Neural cell (in vitro differentiated cells): Measurements from ENCODE around the gene TPRKB. TPM values are rescaled to one million over a fixed set of nuclear protein-coding genes. Genes with fewer than 3 reads are reported as not detected.

ENCODE experiments used
- H2AFZ ChIP-seq: fragments of 200-600, 300-800 bp; sonication (generic), shearing (Covaris generic); 2 replicates; pipeline ENCODE4 v1.6.0; 2014; ENCODE audit warnings: low read depth, mild to moderate bottlenecking, antibody characterized with exemption, low read length, moderate library complexity
- H3F3A ChIP-seq: fragments of 200-600 bp; shearing (Covaris generic); 2 replicates; pipeline ENCODE4 v1.6.1; 2016; ENCODE audit warnings: mild to moderate bottlenecking, moderate library complexity, mixed read lengths, antibody characterized with exemption, low read length; ENCODE audit not compliant: insufficient read depth, poor library complexity, severe bottlenecking
- H3K27ac ChIP-seq: fragments of 200-600, 300-800 bp; sonication (generic), shearing (Covaris generic); 2 replicates; pipeline ENCODE4 v1.5.1; 2014; ENCODE audit warnings: mild to moderate bottlenecking, low read length, moderate library complexity
- H3K27me3 ChIP-seq: fragments of 300-800, 200-600 bp; sonication (generic), shearing (Covaris generic); 2 replicates; pipeline ENCODE4 v1.6.0; 2014; ENCODE audit warnings: mild to moderate bottlenecking, low read depth, low read length, moderate library complexity; ENCODE audit not compliant: insufficient read depth
- H3K36me3 ChIP-seq: fragments of 300-800, 200-600 bp; sonication (generic), shearing (Covaris generic); 2 replicates; pipeline ENCODE4 v1.5.1; 2014; ENCODE audit warnings: mild to moderate bottlenecking, antibody characterized with exemption, low read length, moderate library complexity; ENCODE audit not compliant: insufficient read depth
- H3K4me2 ChIP-seq: fragments of 300-800, 200-600 bp; sonication (generic), shearing (Covaris generic); 2 replicates; pipeline ENCODE4 v1.6.0; 2014; ENCODE audit warnings: mild to moderate bottlenecking, low read length
- H3K4me3 ChIP-seq: fragments of 300-800, 200-600 bp; sonication (generic), shearing (Covaris generic); 2 replicates; pipeline ENCODE4 v1.5.1; 2014; ENCODE audit warnings: mild to moderate bottlenecking, low read length, moderate library complexity
- H3K79me2 ChIP-seq: fragments of 200-600 bp; shearing (Covaris generic); replicated peaks from 2 replicates; pipeline ENCODE4 v1.6.0; 2014; ENCODE audit warnings: mild to moderate bottlenecking, low read length, moderate library complexity; ENCODE audit not compliant: insufficient read depth
- H3K9ac ChIP-seq: fragments of 300-800, 200-600 bp; sonication (generic), shearing (Covaris generic); 2 replicates; pipeline ENCODE4 v1.6.1; 2016; ENCODE audit warnings: mild to moderate bottlenecking, low read length, mixed read lengths
- H3K9me2 ChIP-seq: fragments of 200-600 bp; shearing (Covaris generic); 2 replicates; pipeline ENCODE4 v1.6.1; 2016; ENCODE audit warnings: mild to moderate bottlenecking, low read length, mixed read lengths; ENCODE audit not compliant: insufficient read depth
- H3K9me3 ChIP-seq: fragments of 200-600, 300-800 bp; sonication (generic), shearing (Covaris generic); 2 replicates; pipeline ENCODE4 v1.6.1; 2016; ENCODE audit warnings: mild to moderate bottlenecking, mixed run types, low read length, moderate library complexity, mixed read lengths
- H4K20me1 ChIP-seq: fragments of 200-600 bp; shearing (Covaris generic); 2 replicates; pipeline ENCODE4 v1.6.1; 2016; ENCODE audit warnings: mild to moderate bottlenecking, mixed run types; ENCODE audit not compliant: insufficient read depth
- EP300 ChIP-seq: fragments of 450-650 bp; conservative IDR thresholded peaks from 2 replicates; pipeline ENCODE4 v1.6.1; 2014; ENCODE audit warnings: antibody characterized with exemption, mild to moderate bottlenecking, moderate library complexity; ENCODE audit not compliant: poor library complexity, severe bottlenecking
- EZH2 ChIP-seq: fragments of 200-600, 300-800 bp; shearing (Covaris generic), sonication (generic); IDR thresholded peaks from 2 replicates; pipeline ENCODE4 v1.6.1; 2014; ENCODE audit warnings: antibody characterized with exemption, low read length, borderline replicate concordance, mild to moderate bottlenecking; ENCODE audit not compliant: insufficient read depth, poor library complexity, severe bottlenecking
- MXI1 ChIP-seq: fragments of 450-650 bp; conservative IDR thresholded peaks from 2 replicates; pipeline ENCODE4 v1.6.1; 2014; ENCODE audit warnings: antibody characterized with exemption, mild to moderate bottlenecking; ENCODE audit not compliant: poor library complexity, severe bottlenecking
- POLR2AphosphoS5 ChIP-seq: IDR thresholded peaks from 2 replicates; pipeline ENCODE4 v1.6.1; 2012
- RAD21 ChIP-seq: fragments of 450-650 bp; conservative IDR thresholded peaks from 2 replicates; pipeline ENCODE4 v1.6.1; 2014; ENCODE audit warnings: antibody characterized with exemption, mild to moderate bottlenecking, moderate library complexity
- SMC3 ChIP-seq: fragments of 450-650 bp; conservative IDR thresholded peaks from 2 replicates; pipeline ENCODE4 v1.6.1; 2014; ENCODE audit warnings: antibody characterized with exemption, mild to moderate bottlenecking, moderate library complexity; ENCODE audit not compliant: poor library complexity
- TAF1 ChIP-seq: IDR thresholded peaks from 2 replicates; pipeline ENCODE4 v1.6.1; 2012; ENCODE audit warnings: low read depth
- polyA plus RNA-seq: library from polyadenylated mRNA; depleted of rRNA; stranded (reverse); fragments of >200 nt; gene quantifications from 2 replicates; pipeline ENCODE4 v1.2.3, GENCODE V29; 2014
- TF ChIP-seq, protein P1 (sequence below): fragments of 450-650 bp; IDR thresholded peaks from 2 replicates; pipeline ENCODE4 v1.5.1; 2014; ENCODE audit warnings: antibody characterized with exemption, mild to moderate bottlenecking, moderate library complexity; ENCODE audit not compliant: poor library complexity, severe bottlenecking
- TF ChIP-seq, protein P2 (sequence below): IDR thresholded peaks from 2 replicates; pipeline ENCODE4 v1.6.1; 2012; ENCODE audit warnings: borderline replicate concordance

Gene TPRKB
- polyA plus RNA-seq, 1 donor from 2014 or later: 162 TPM

DNA sequence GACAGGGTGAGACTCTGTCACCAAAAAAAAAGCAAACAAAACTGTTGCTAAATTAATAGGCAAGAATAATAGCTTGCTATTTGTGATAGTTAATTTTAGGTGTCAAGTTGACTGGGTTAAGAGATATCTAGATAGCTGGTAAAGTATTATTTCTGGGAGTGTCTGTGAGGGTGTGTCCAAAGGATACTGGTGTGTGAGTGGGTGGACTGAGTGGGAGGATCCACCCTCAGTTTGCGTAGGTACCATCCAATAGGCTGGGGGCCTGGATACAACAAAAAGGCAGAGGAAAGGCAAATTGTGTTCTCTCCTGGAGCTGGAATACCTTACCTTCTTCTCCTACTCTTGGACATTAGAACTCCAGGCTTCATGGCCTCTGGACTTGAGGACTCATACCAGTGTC lies 27.8 kb upstream of the TPRKB start:
- H3K27ac ChIP-seq: no peak overlapping the region
- H3K27me3 ChIP-seq: no peaks in the 10 kb centered on the region
- H3K9ac ChIP-seq: no peak overlapping the region
- H3K79me2 ChIP-seq: no peaks in the 10 kb centered on the region
- H3K9me2 ChIP-seq: no peaks in the 10 kb centered on the region
- no peaks in the 10 kb centered on the region for H4K20me1 ChIP-seq
- no peak overlapping the region for H3K4me3 ChIP-seq
- H3F3A ChIP-seq: no peaks in the 10 kb centered on the region
- peaks cover 21% of the 10 kb centered on the region for H3K36me3 ChIP-seq
- no peak overlapping the region for H2AFZ ChIP-seq
- TF ChIP-seq EP300: no peak
- no peak for TF ChIP-seq EZH2
- TF ChIP-seq, protein P1, sequence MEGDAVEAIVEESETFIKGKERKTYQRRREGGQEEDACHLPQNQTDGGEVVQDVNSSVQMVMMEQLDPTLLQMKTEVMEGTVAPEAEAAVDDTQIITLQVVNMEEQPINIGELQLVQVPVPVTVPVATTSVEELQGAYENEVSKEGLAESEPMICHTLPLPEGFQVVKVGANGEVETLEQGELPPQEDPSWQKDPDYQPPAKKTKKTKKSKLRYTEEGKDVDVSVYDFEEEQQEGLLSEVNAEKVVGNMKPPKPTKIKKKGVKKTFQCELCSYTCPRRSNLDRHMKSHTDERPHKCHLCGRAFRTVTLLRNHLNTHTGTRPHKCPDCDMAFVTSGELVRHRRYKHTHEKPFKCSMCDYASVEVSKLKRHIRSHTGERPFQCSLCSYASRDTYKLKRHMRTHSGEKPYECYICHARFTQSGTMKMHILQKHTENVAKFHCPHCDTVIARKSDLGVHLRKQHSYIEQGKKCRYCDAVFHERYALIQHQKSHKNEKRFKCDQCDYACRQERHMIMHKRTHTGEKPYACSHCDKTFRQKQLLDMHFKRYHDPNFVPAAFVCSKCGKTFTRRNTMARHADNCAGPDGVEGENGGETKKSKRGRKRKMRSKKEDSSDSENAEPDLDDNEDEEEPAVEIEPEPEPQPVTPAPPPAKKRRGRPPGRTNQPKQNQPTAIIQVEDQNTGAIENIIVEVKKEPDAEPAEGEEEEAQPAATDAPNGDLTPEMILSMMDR: no peak
- TF ChIP-seq POLR2AphosphoS5: no peak
- TF ChIP-seq, protein P2, sequence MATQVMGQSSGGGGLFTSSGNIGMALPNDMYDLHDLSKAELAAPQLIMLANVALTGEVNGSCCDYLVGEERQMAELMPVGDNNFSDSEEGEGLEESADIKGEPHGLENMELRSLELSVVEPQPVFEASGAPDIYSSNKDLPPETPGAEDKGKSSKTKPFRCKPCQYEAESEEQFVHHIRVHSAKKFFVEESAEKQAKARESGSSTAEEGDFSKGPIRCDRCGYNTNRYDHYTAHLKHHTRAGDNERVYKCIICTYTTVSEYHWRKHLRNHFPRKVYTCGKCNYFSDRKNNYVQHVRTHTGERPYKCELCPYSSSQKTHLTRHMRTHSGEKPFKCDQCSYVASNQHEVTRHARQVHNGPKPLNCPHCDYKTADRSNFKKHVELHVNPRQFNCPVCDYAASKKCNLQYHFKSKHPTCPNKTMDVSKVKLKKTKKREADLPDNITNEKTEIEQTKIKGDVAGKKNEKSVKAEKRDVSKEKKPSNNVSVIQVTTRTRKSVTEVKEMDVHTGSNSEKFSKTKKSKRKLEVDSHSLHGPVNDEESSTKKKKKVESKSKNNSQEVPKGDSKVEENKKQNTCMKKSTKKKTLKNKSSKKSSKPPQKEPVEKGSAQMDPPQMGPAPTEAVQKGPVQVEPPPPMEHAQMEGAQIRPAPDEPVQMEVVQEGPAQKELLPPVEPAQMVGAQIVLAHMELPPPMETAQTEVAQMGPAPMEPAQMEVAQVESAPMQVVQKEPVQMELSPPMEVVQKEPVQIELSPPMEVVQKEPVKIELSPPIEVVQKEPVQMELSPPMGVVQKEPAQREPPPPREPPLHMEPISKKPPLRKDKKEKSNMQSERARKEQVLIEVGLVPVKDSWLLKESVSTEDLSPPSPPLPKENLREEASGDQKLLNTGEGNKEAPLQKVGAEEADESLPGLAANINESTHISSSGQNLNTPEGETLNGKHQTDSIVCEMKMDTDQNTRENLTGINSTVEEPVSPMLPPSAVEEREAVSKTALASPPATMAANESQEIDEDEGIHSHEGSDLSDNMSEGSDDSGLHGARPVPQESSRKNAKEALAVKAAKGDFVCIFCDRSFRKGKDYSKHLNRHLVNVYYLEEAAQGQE: no peak
- TF ChIP-seq TAF1: no peak
- TF ChIP-seq MXI1: no peak
- no peak for TF ChIP-seq RAD21
- no peak for TF ChIP-seq SMC3
- no peak overlapping the region for H3K4me2 ChIP-seq
- no peaks in the 10 kb centered on the region for H3K9me3 ChIP-seq

GRCh38 chr2:73762571-73762970 lies 25.4 kb upstream of the TPRKB start:
- H3F3A ChIP-seq: no peaks in the 10 kb centered on the region
- H3K4me3 ChIP-seq: no peak overlapping the region
- no peak overlapping the region for H2AFZ ChIP-seq
- H3K4me2 ChIP-seq: no peak overlapping the region
- H3K27ac ChIP-seq: no peak overlapping the region
- H3K79me2 ChIP-seq: no peaks in the 10 kb centered on the region
- no peak for TF ChIP-seq EZH2
- TF ChIP-seq MXI1: no peak
- TF ChIP-seq, protein P1: no peak
- no peak for TF ChIP-seq SMC3
- no peak for TF ChIP-seq EP300
- TF ChIP-seq TAF1: no peak
- TF ChIP-seq RAD21: no peak
- TF ChIP-seq, protein P2: no peak
- no peak for TF ChIP-seq POLR2AphosphoS5
- H3K27me3 ChIP-seq: no peaks in the 10 kb centered on the region
- no peaks in the 10 kb centered on the region for H3K9me3 ChIP-seq
- peaks cover 13% of the 10 kb centered on the region for H3K36me3 ChIP-seq
- no peaks in the 10 kb centered on the region for H3K9me2 ChIP-seq
- no peak overlapping the region for H3K9ac ChIP-seq
- H4K20me1 ChIP-seq: no peaks in the 10 kb centered on the region
